KMS-11 (cell line): ENCODE data around the gene ZNF132.
A peak's percentile ranks its signal among the peaks of the same experiment; 100 is the strongest.
"Not testable (repeated sequence)": the region's sequence is repeated elsewhere in the genome, so short reads cannot be mapped to it uniquely, and the experiment has no call there.

Source experiments
- H2AFZ ChIP-seq: fragments of 200-600 bp; sonication (generic); 2 replicates; pipeline ENCODE4 v1.6.1; 2016; ENCODE audit warnings: antibody characterized with exemption, mixed run types, low read depth
- H3K27ac ChIP-seq: fragments of 200-600 bp; sonication (generic); 2 replicates; pipeline ENCODE4 v1.6.1; 2016; ENCODE audit warnings: mild to moderate bottlenecking, mixed run types
- H3K27me3 ChIP-seq: fragments of 200-600 bp; sonication (generic); 2 replicates; pipeline ENCODE4 v1.6.1; 2017; ENCODE audit warnings: mild to moderate bottlenecking, low read depth, mixed run types, moderate library complexity; ENCODE audit not compliant: insufficient read depth
- H3K36me3 ChIP-seq: fragments of 200-600 bp; sonication (generic); 2 replicates; pipeline ENCODE4 v1.6.1; 2017; ENCODE audit warnings: mild to moderate bottlenecking, mixed run types; ENCODE audit not compliant: insufficient read depth
- H3K4me1 ChIP-seq: fragments of 200-600 bp; sonication (generic); 2 replicates; pipeline ENCODE4 v1.6.1; 2016; ENCODE audit warnings: mild to moderate bottlenecking, low read depth, mixed run types; ENCODE audit not compliant: poor library complexity, severe bottlenecking
- H3K4me2 ChIP-seq: fragments of 200-600 bp; sonication (generic); 2 replicates; pipeline ENCODE4 v1.7.0; 2016; ENCODE audit warnings: mild to moderate bottlenecking, mixed run types
- H3K4me3 ChIP-seq: fragments of 200-600 bp; sonication (generic); IDR thresholded peaks from 2 replicates; pipeline ENCODE4 v1.6.1; 2017; ENCODE audit warnings: low read depth, low read length, mixed read lengths; ENCODE audit not compliant: insufficient read depth
- H3K79me2 ChIP-seq: fragments of 200-600 bp; sonication (generic); 2 replicates; pipeline ENCODE4 v1.6.1; 2016; ENCODE audit warnings: low read depth, mixed run types; ENCODE audit not compliant: insufficient read depth
- H3K9ac ChIP-seq: fragments of 200-600 bp; sonication (generic); 2 replicates; pipeline ENCODE4 v1.6.1; 2016; ENCODE audit warnings: mild to moderate bottlenecking, mixed run types
- H4K20me1 ChIP-seq: fragments of 200-600 bp; sonication (generic); 2 replicates; pipeline ENCODE4 v1.6.1; 2016; ENCODE audit warnings: mild to moderate bottlenecking, mixed run types; ENCODE audit not compliant: insufficient read depth
- CTCF ChIP-seq: fragments of 200-600 bp; sonication (generic); conservative IDR thresholded peaks from 2 replicates; pipeline ENCODE4 v1.6.1; 2017; ENCODE audit warnings: low read depth, mild to moderate bottlenecking, antibody characterized with exemption, low read length, moderate library complexity, mixed read lengths

The ZNF132 gene

GRCh38 chr19:58474291-58474996, 34.5 kb upstream of the ZNF132 start:
- no peaks in the 10 kb centered on the region for H3K79me2 ChIP-seq
- TF ChIP-seq CTCF = no peak
- no peak overlapping the region for H3K9ac ChIP-seq
- no peaks in the 10 kb centered on the region for H3K27me3 ChIP-seq
- no peaks in the 10 kb centered on the region for H4K20me1 ChIP-seq
- peaks cover 5% of the 10 kb centered on the region; the same call in 1 of the 2 replicates for H3K36me3 ChIP-seq
- H3K4me3 ChIP-seq = no peak overlapping the region
- H2AFZ ChIP-seq = no peak overlapping the region
- H3K4me1 ChIP-seq = peaks cover 16% of the 10 kb centered on the region
- H3K27ac ChIP-seq = no peak overlapping the region
- H3K4me2 ChIP-seq = peak overlapping the region; percentile 76

- Histone ChIP-seq H3K4me3 (no peak overlapping the region), H4K20me1 (no peaks in the 10 kb centered on the region), H3K27me3 (no peaks in the 10 kb centered on the region), H3K27ac (no peak overlapping the region), H3K4me1 (peaks cover 16% of the 10 kb centered on the region), H3K36me3 (peaks cover 5% of the 10 kb centered on the region; the same call in 1 of the 2 replicates), H3K9ac (no peak overlapping the region), H3K4me2 (no peak overlapping the region), H3K79me2 (peaks cover 4% of the 10 kb centered on the region; the same call in 1 of the 2 replicates), H2AFZ (no peak overlapping the region)
- no peak for TF ChIP-seq CTCF
Observed at GRCh38 chr19:58473775-58474174, 33.8 kb upstream of the ZNF132 start.

- H3K27ac ChIP-seq = no peak overlapping the region
- no peak overlapping the region for H3K4me3 ChIP-seq
- no peak overlapping the region for H3K9ac ChIP-seq
- H3K36me3 ChIP-seq = peaks cover 5% of the 10 kb centered on the region; the same call in 1 of the 2 replicates
- H4K20me1 ChIP-seq = no peaks in the 10 kb centered on the region
- peaks cover 13% of the 10 kb centered on the region; the same call in 1 of the 2 replicates for H3K79me2 ChIP-seq
- no peaks in the 10 kb centered on the region for H3K27me3 ChIP-seq
- H3K4me2 ChIP-seq = no peak overlapping the region
- peaks cover 17% of the 10 kb centered on the region for H3K4me1 ChIP-seq
- H2AFZ ChIP-seq = no peak overlapping the region
- no peak for TF ChIP-seq CTCF
Observed at GRCh38 chr19:58471736-58472135, 31.8 kb upstream of the ZNF132 start.

- Histone ChIP-seq H3K4me1 (peaks cover 17% of the 10 kb centered on the region), H3K79me2 (peaks cover 13% of the 10 kb centered on the region; the same call in 1 of the 2 replicates)
- not testable (repeated sequence) for H4K20me1 ChIP-seq, H3K27ac ChIP-seq, H3K27me3 ChIP-seq, H3K4me2 ChIP-seq, H3K9ac ChIP-seq, H3K4me3 ChIP-seq, H3K36me3 ChIP-seq, H2AFZ ChIP-seq
Observed at GRCh38 chr19:58470837-58471543, 31.0 kb upstream of the ZNF132 start.
